ENCODE measurements around the gene P4HTM.
"Not testable (repeated sequence)": the region's sequence is repeated elsewhere in the genome, so short reads cannot be mapped to it uniquely, and the experiment has no call there.

P4HTM gene

DNA sequence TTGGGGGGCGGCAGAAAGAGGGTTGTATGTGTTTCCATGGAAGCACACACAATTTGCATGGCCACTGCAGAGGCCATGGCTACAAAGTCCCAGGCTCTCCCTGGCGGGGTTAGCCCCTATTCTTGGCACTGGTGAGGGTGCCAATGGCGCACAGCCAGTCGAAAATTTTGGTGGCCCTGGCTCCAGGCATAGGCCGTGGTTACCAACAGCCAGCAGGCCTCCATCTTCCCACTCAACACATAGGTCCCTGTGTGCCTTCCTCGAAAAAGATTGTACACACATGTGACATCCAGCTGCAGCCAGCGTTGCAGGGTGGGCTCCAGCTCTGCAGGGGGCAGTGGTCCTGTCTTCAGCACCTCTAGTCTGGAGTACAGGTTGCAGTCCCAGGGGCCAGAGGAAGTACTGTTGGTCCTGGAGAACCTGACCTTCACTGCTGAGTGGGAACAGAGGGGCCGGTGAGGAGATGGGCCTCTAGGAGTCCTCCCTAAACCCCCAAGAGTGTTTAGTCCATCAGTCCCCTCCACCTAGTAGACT, 7.1 kb downstream of the P4HTM start:
- Mint-ChIP-seq H3K27ac (no peak overlapping the region), H3K4me1 (peaks cover 7% of the 10 kb centered on the region), H3K9me3 (no peaks in the 10 kb centered on the region), H3K27me3 (no peaks in the 10 kb centered on the region), H3K36me3 (peaks cover 14% of the 10 kb centered on the region), H3K4me3 (no peak overlapping the region)
- ATAC-seq = no peak

DNA sequence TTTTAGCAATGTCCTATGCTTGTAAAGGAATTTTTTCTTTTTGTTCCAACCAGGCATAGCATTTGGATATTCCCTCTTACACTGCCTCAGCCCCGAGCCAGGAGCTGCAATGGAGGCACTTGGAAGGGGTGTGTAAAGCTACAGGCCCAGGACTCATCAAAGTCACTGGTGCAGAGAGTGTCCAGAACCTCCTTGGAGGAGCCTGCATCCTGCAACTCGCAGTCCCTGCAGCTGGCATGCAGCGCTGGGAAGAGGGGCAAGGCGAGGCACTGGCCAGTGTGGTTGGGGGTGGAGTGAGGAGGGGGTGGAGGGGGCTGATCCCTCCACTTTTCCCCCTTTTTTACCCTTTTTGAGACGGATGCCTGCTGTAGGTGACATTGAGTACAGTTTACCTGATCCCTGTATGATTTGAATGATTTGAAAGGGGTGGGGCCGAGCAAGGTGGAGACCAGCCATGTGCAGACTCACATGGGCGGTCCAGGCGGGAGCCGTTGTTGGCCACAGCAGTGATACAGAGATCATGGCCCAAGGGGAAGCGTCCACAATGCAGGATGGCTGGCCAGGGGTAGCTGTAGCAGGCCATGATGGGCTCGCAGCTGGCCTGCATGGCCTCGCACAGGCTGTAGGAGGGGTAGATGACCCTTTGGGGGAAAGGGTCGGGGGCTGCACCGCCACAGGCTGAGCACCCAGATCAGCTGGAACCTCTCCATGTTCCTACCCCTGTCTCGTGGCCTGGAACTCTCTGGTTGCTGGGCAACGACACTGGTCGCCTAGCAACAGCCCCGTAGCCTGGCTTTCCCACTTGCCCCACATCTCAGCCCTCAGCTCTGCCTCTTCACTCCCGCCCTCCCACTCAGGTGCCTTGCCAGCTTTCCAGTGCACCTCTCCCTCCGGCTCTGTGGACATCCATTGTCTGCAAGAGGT, 7.9 kb downstream of the P4HTM start:
- no peak for ATAC-seq

DNA sequence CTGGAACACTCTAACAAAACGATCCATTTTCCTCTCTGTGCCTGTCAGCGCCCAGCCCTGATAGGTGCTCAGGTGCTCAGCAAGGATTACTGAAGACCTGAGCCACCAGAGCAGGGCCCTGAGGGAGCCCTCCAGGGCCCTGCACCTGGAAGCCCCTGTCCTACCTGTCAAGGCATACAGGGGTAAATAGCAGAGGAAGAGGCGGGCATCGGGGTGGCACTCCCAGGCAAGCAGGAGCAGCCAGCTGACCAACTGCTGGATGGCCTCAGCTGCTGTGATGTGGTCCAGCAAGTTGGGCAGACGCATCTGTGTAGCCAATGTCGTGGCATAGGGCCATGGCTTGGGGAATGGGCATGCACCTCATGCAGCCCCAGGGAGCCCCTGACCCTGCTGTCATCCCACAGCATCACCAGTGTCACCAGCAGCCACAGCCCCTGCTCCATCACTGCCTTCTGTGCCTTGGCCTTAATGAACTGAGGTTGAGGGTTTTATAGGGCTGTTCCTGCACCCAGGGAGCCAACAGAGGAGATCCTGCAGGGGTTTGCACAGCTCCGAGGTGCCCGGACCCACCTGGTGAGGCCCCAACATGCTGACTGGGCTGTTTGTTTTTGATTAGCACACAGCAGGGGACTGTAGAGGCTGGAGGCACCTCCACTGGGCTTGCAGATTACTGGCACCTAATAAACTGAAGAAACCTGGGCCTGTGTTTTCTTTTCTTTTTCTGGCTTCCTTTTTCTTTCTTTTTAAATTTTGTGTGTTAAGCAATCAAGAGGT, 9.2 kb downstream of the P4HTM start:
- ATAC-seq = no peak
- Mint-ChIP-seq H3K4me1 (peaks cover 7% of the 10 kb centered on the region), H3K27me3 (no peaks in the 10 kb centered on the region), H3K27ac (no peak overlapping the region), H3K36me3 (peaks cover 16% of the 10 kb centered on the region), H3K9me3 (no peaks in the 10 kb centered on the region), H3K4me3 (no peak overlapping the region)

More for the DNA sequence above, 7.9 kb downstream of the P4HTM start:
- Mint-ChIP-seq H3K27ac (no peak overlapping the region), H3K27me3 (no peaks in the 10 kb centered on the region), H3K4me3 (no peak overlapping the region), H3K9me3 (no peaks in the 10 kb centered on the region), H3K4me1 (peaks cover 7% of the 10 kb centered on the region), H3K36me3 (peaks cover 16% of the 10 kb centered on the region)

DNA sequence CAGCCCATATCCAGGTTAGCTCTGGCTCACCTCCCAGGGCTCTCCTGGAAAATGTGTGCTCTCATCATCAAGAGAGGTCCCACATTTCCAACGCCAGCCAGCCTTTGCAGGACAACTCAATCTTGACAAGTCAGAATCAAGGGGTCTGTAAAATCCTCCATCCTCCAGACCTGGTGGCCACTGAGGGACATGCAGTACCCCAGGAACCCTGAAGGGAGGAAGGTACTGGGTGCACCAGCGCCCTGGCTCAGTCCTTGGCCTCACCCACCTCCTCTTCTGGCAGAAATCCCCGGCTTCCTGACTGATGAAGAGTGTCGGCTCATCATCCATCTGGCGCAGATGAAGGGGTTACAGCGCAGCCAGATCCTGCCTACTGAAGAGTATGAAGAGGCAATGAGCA, 11.1 kb downstream of the P4HTM start:
- peaks cover 6% of the 10 kb centered on the region for H3K36me3 Mint-ChIP-seq
- H3K4me3 Mint-ChIP-seq = no peak overlapping the region
- H3K9me3 Mint-ChIP-seq = no peaks in the 10 kb centered on the region
- peaks cover under 1% of the 10 kb centered on the region for H3K4me1 Mint-ChIP-seq
- H3K27ac Mint-ChIP-seq = no peak overlapping the region
- no peak for ATAC-seq
- no peaks in the 10 kb centered on the region for H3K27me3 Mint-ChIP-seq

DNA sequence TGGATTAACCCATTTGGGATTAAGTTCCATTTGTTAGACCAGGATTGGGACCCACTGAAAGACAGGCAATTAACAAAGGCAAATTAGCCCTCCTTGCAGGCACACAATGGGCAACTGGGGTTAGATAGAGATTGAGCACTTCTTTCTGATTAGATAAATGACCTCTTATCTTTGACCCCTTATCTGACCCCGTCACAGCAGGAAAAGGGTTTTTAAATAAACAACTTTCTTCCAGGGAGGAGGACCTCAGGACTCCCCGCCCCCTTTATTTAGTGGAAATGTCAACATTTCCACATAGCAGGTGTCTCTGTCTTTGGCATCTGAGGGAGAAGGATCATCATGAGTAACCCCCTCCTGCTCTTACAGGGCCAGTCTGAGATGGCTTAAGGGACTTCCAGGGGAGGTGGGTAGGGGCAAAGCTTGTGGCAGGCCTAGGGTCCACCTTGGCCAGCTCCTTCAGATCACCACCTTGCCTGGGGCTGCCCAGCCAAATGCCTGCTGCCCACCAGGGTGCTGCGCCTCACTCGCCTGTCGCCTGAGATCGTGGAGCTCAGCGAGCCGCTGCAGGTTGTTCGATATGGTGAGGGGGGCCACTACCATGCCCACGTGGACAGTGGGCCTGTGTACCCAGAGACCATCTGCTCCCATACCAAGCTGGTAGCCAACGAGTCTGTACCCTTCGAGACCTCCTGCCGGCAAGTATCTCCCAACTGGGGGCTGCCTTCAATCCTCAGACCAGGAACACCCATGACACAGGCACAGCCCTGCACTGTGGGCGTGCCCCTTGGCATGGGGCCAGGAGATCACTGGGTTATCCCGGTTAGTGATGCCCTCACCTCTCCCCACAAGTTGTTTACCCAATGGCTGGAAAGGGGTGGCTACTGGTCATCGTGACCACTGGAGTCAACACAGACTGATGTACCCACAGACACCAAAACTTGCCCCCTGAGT, 14.6 kb downstream of the P4HTM start:
- Mint-ChIP-seq H3K4me3 (no peak overlapping the region), H3K27me3 (no peaks in the 10 kb centered on the region), H3K36me3 (peaks cover 23% of the 10 kb centered on the region), H3K27ac (no peak overlapping the region), H3K4me1 (peaks cover 34% of the 10 kb centered on the region), H3K9me3 (no peaks in the 10 kb centered on the region)
- ATAC-seq = no peak

DNA sequence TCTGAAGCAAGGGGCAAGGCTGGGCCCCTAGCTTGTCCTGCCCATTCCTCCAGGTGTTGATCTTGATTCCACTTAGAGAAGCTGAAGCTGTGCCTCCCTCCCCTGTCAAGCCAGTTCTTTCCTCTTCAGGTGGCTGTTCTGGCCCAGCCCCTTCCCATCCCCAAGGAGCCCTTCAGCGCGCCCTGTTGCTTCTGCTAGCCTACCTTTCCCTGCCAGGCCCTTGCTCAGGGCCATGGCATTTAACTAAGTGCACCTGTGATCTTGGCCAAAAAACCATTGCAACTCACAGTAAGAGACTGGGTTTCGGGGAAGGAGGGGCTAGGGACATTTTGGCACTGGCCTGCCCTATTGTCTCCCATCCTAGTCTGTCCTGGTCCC, 15.3 kb downstream of the P4HTM start:
- Mint-ChIP-seq H3K27me3 (no peaks in the 10 kb centered on the region), H3K4me1 (peaks cover 38% of the 10 kb centered on the region), H3K9me3 (no peaks in the 10 kb centered on the region), H3K36me3 (peaks cover 23% of the 10 kb centered on the region), H3K27ac (no peak overlapping the region), H3K4me3 (no peak overlapping the region)
- ATAC-seq = no peak

DNA sequence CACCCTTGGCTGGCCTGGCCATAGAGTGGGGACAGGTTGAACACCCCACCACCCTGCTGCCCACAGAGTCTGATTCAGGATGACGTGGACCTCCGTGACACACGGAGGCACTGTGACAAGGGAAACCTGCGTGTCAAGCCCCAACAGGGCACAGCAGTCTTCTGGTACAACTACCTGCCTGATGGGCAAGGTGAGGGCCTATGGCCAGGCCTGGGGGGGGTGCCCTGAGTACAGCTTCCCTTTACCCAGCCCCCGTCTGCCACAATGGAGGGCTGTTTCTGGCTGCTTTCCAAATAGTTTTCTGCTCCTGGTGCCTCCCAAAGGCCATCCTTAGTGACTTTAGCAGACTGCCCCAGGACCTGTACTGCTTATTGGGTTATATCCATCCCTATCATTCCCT, 16.0 kb downstream of the P4HTM start:
- Mint-ChIP-seq H3K36me3 (peaks cover 23% of the 10 kb centered on the region), H3K9me3 (no peaks in the 10 kb centered on the region), H3K4me1 (peaks cover 38% of the 10 kb centered on the region), H3K4me3 (peak overlapping the region; percentile 99), H3K27ac (peak overlapping the region; percentile 98), H3K27me3 (no peaks in the 10 kb centered on the region)
- no peak for ATAC-seq

DNA sequence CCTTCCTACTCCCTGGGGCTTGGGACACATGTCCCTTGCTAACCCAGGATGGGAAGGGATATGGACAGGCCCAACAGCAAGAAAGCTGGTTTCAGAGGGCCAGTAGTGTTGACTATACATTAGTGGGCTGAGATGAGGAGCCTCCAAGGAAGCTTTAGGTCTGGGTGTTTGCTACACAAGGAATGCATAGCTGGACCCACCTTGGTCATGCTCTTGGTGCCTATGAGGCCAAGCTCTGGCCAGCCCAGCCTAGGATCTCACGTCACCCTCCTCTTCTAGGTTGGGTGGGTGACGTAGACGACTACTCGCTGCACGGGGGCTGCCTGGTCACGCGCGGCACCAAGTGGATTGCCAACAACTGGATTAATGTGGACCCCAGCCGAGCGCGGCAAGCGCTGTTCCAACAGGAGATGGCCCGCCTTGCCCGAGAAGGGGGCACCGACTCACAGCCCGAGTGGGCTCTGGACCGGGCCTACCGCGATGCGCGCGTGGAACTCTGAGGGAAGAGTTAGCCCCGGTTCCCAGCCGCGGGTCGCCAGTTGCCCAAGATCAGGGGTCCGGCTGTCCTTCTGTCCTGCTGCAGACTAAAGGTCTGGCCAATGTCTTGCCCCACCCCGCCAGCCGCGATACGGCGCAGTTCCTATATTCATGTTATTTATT, 16.5 kb downstream of the P4HTM start:
- H3K4me3 Mint-ChIP-seq = peak overlapping the region; percentile 99
- H3K36me3 Mint-ChIP-seq = peaks cover 25% of the 10 kb centered on the region
- H3K27ac Mint-ChIP-seq = peak overlapping the region; percentile 98
- H3K9me3 Mint-ChIP-seq = no peaks in the 10 kb centered on the region
- ATAC-seq = no peak
- no peaks in the 10 kb centered on the region for H3K27me3 Mint-ChIP-seq
- H3K4me1 Mint-ChIP-seq = peaks cover 41% of the 10 kb centered on the region

DNA sequence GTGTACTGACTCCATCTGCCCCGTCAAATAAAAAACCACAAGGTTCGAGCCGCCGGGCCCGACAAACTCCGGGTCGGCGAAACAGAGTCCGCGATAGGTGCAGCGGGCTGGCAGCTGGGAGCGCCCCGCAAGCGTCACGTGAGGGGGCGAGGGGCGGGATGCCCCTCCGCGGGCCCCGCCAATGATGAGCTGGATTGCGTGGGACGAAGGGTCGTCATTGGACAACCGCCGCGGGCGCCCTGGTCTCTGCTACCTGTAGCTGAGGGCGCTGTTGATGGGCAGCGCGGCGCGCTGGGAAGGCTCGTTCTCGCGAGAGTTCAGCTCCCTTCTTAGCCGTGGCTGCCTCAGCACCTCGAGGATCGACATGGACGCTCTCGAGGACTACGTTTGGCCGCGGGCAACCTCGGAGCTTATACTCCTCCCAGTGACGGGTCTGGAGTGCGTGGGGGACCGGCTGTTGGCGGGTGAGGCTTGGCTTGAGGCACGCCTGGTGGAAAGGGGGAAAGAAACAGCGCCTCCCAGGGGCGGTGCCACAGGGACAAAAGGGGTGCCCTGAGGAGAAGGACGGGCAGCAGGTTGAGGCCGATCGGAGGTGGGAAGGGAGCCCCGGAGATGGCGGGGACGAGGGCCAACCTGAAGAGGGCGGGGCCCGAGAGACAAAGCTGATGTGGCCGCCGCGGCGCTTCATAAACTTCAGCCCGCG, 17.2 kb downstream of the P4HTM start, which contains the start of gene WDR6:
Gene WDR6 (plus strand): TSS at position 324 of the 703 bp plus-strand sequence. CDS start 41 bp downstream, at position 365.
- peaks cover 28% of the 10 kb centered on the region for H3K36me3 Mint-ChIP-seq
- peaks cover 47% of the 10 kb centered on the region for H3K4me1 Mint-ChIP-seq
- no peaks in the 10 kb centered on the region for H3K9me3 Mint-ChIP-seq
- peak within 1 kb of the TSS; percentile 98 for H3K27ac Mint-ChIP-seq
- peak; percentile 96 for ATAC-seq
- peak within 1 kb of the TSS; percentile 99 for H3K4me3 Mint-ChIP-seq
- no peaks in the 10 kb centered on the region for H3K27me3 Mint-ChIP-seq

DNA sequence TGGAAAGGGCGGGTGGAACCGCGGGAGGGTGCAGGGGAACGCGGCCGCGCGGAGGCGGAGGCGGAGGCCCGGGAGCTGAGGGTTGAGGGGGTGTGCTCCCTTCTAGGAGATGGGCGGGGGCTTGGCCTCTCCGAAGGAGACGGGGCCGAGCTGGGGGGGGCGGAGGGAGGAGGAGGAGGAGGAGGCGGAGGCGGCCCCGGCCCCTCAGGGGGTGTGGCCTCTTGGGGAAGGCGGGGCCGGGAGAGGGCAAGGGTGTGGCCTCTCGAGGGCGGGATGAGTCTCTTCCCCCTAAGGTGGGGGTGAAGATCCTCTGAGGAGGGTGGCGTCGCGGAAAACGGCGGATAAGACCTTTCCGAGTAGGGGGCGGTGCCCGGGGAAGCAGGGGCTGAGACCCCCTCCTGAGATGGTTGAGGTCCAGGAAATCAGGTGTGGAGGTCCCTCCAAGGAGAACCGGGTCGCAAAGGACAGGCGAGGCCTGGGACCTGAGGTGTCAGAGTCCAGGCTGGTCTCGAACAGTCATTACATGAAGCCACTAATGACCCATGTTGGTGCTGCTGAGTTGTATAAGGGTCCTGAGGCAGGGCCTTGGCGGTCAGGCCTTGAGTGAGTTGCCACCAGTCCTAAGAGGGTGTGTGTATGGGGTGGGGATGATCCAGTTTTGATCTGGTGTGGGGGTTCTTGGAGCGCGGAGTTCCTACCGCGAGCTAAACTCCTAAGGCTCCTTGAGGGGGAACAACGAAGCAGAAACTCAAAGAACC, 17.9 kb downstream of the P4HTM start:
- peaks cover 49% of the 10 kb centered on the region for H3K4me1 Mint-ChIP-seq
- peak; percentile 81 for ATAC-seq

DNA sequence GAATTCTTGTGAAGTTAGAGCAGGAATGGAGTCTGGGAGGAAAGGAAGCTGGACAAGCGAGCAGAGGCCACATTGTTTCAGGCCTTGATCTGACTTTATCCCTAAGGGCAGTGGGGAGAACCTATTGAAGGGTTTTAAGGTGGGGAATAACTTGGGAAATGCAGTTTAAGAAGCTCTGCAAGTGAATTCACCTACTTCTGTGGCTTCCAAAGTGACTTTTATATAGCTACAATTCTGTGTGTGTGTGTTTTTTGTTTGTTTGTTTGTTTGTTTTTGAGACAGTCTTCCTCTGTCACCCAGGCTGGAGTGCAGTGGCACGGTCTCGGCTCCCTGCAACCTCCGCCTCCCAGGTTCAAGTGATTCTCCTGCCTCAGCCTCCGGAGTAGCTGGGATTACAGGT, 18.6 kb downstream of the P4HTM start:
- peak overlapping the region; percentile 98 for H3K27ac Mint-ChIP-seq
- H3K4me3 Mint-ChIP-seq = peak overlapping the region; percentile 99
- not testable (repeated sequence) for H3K27me3 Mint-ChIP-seq, ATAC-seq, H3K9me3 Mint-ChIP-seq
- H3K36me3 Mint-ChIP-seq = peaks cover 34% of the 10 kb centered on the region
- H3K4me1 Mint-ChIP-seq = peaks cover 55% of the 10 kb centered on the region

More for the DNA sequence above, 17.9 kb downstream of the P4HTM start:
- Mint-ChIP-seq H3K4me3 (peak overlapping the region; percentile 99), H3K36me3 (peaks cover 28% of the 10 kb centered on the region), H3K9me3 (no peaks in the 10 kb centered on the region), H3K27me3 (no peaks in the 10 kb centered on the region), H3K27ac (peak overlapping the region; percentile 98)

DNA sequence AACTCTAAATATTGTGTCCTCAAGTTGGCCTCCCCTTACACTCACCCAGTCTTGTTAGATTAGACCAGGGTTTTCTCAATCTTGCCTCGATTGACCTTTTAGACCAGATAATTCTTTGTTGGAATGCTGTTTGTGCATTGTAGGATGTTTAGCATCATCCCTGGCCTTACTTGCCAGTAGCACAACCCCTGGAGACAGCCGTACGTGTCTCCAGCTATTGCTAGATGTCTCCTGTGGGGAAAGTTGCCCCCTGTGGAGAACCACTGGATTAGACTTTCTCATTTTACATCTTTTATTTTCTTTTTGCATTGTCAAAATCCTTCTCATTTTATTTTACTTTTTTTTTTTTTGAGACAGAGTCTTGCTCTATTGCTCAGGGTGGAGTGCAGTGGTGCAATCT, 19.4 kb downstream of the P4HTM start:
- Mint-ChIP-seq H3K27me3 (no peaks in the 10 kb centered on the region), H3K36me3 (peaks cover 38% of the 10 kb centered on the region), H3K4me3 (peak overlapping the region; percentile 21), H3K27ac (no peak overlapping the region), H3K4me1 (peaks cover 62% of the 10 kb centered on the region), H3K9me3 (no peaks in the 10 kb centered on the region)
- ATAC-seq = no peak

DNA sequence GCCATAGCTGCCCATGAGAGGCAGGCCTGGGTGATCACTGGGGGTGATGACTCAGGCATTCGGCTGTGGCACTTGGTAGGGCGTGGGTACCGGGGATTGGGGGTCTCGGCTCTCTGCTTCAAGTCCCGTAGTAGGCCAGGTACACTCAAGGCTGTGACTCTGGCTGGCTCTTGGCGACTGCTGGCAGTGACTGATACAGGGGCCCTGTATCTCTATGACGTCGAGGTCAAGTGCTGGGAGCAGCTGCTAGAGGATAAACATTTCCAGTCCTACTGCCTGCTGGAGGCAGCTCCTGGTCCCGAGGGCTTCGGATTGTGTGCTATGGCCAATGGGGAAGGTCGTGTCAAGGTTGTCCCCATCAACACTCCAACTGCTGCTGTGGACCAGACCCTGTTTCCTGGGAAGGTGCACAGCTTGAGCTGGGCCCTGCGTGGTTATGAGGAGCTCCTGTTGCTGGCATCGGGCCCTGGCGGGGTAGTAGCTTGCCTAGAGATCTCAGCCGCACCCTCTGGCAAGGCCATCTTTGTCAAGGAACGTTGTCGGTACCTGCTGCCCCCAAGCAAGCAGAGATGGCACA, 22.5 kb downstream of the P4HTM start:
- Mint-ChIP-seq H3K27me3 (no peaks in the 10 kb centered on the region), H3K4me3 (no peak overlapping the region), H3K4me1 (peaks cover 68% of the 10 kb centered on the region), H3K36me3 (peaks cover 53% of the 10 kb centered on the region), H3K27ac (no peak overlapping the region), H3K9me3 (no peaks in the 10 kb centered on the region)
- no peak for ATAC-seq

Measured in stimulated activated memory B cell treated with anti-CD40 and anti-IgM and Interleukin-4, amounts not matched to agents 10 μg/mL and 1 μg/mL and 100 μg/mL, for 72 hours (primary cell).